HepG2 (cell line): ENCODE data around the gene PSMC1. TPM values are rescaled to one million over a fixed set of nuclear protein-coding genes. Genes with fewer than 3 reads are reported as not detected.

Source experiments
- CBFB ChIP-seq: sonication (generic); formaldehyde crosslinking; IDR thresholded peaks from 2 replicates; pipeline ENCODE4 v1.4.0; 2020; ENCODE audit warnings: missing genetic modification reagents
- FOXC1 ChIP-seq: sonication (generic); formaldehyde crosslinking; IDR thresholded peaks from 2 replicates; pipeline ENCODE4 v1.8.0; 2022; ENCODE audit warnings: mild to moderate bottlenecking, missing genetic modification reagents, borderline replicate concordance
- JUND ChIP-seq: sonication (generic); formaldehyde crosslinking; IDR thresholded peaks from 2 replicates; pipeline ENCODE4 v1.8.0; 2022; ENCODE audit warnings: mild to moderate bottlenecking, missing genetic modification reagents
- KLF16 ChIP-seq, 2 experiments: sonication (generic) in 1 of 2; formaldehyde crosslinking in 1 of 2; IDR thresholded peaks; 2 replicates each; pipeline versions ENCODE4 v1.6.1 to v1.8.0; 2016 to 2023; ENCODE audit warnings: missing genetic modification reagents in 2 of 2, missing compliant biosample characterization in 1 of 2
- MTA3 ChIP-seq: sonication (generic); formaldehyde crosslinking; IDR thresholded peaks from 2 replicates; pipeline ENCODE4 v1.4.0; 2020; ENCODE audit warnings: missing genetic modification reagents
- NFE2L2 ChIP-seq: fragments of 150-350 bp; IDR thresholded peaks from 2 replicates; pipeline ENCODE4 v1.6.1; 2014; ENCODE audit warnings: low read length
- NRL ChIP-seq: sonication (generic); formaldehyde crosslinking; IDR thresholded peaks from 2 replicates; pipeline ENCODE4 v1.5.0; 2020; ENCODE audit warnings: missing genetic modification reagents, mild to moderate bottlenecking, moderate library complexity, borderline replicate concordance
- RARA ChIP-seq: IDR thresholded peaks from 2 replicates; pipeline ENCODE4 v1.6.1; 2016; ENCODE audit warnings: missing genetic modification reagents, missing compliant biosample characterization
- SSRP1 ChIP-seq: IDR thresholded peaks from 2 replicates; pipeline ENCODE4 v1.6.1; 2016; ENCODE audit warnings: control low read depth
- YY1 ChIP-seq: IDR thresholded peaks from 2 replicates; pipeline ENCODE4 v1.6.1; 2011; ENCODE audit warnings: low read length, low read depth, moderate library complexity, mild to moderate bottlenecking; ENCODE audit not compliant: insufficient read depth, insufficient replicate concordance
- ZNF143 ChIP-seq: sonication (generic); formaldehyde crosslinking; IDR thresholded peaks from 2 replicates; pipeline ENCODE4 v1.4.0; 2020; ENCODE audit warnings: missing genetic modification reagents
- ZNF160 ChIP-seq: sonication (generic); formaldehyde crosslinking; IDR thresholded peaks from 2 replicates; pipeline ENCODE4 v1.8.0; 2022; ENCODE audit warnings: mild to moderate bottlenecking, inconsistent platforms, missing genetic modification reagents
- ZNF3 ChIP-seq: IDR thresholded peaks from 2 replicates; pipeline ENCODE4 v1.7.0; 2017; ENCODE audit warnings: inconsistent platforms
- ZNF782 ChIP-seq: sonication (generic); formaldehyde crosslinking; IDR thresholded peaks from 2 replicates; pipeline ENCODE4 v1.4.0; 2020; ENCODE audit warnings: missing genetic modification reagents, mild to moderate bottlenecking, borderline replicate concordance
- polyA plus RNA-seq, 8 experiments: library from polyadenylated mRNA; depleted of rRNA in 3 of 8; stranded (reverse) in 7 of 8; unstranded in 1 of 8; fragments of >200 nt; fragmentation: Illumina TruSeq in 4 of 8; extraction: Trizol in 4 of 8; gene quantifications; 2 replicates each; pipeline versions ENCODE4 v1.2.1 to v1.2.3, GENCODE V29; 2011 to 2016; ENCODE audit warnings: low read depth in 4 of 8, missing spikeins in 1 of 8, mixed read lengths in 1 of 8; ENCODE audit not compliant: insufficient read depth in 1 of 8
- total RNA-seq, 5 experiments: library from RNA; depleted of rRNA; stranded (reverse); fragments of >200 nt; fragmentation: Illumina TruSeq; extraction: Trizol; gene quantifications; 2 replicates each; pipeline ENCODE4 v1.2.3, GENCODE V29; 2016; ENCODE audit warnings: low read depth in 1 of 5
- TF ChIP-seq, protein P1 (sequence below): sonication (generic); formaldehyde crosslinking; IDR thresholded peaks from 2 replicates; pipeline ENCODE4 v1.4.0; 2020; ENCODE audit warnings: missing genetic modification reagents
- TF ChIP-seq, protein P2 (sequence below): IDR thresholded peaks from 2 replicates; pipeline ENCODE4 v1.4.0; 2020; ENCODE audit warnings: mild to moderate bottlenecking, missing genetic modification reagents
- TF ChIP-seq, protein P3 (sequence below): sonication (generic); formaldehyde crosslinking; IDR thresholded peaks from 2 replicates; pipeline ENCODE4 v1.4.0; 2020; ENCODE audit warnings: missing genetic modification reagents
- TF ChIP-seq, protein P4 (sequence below): conservative IDR thresholded peaks from 2 replicates; pipeline ENCODE4 v1.6.1; 2018; ENCODE audit warnings: missing genetic modification reagents

Gene PSMC1
- total and polyA plus RNA-seq, 2 of the 13 experiments (the other 11 are each of a cell fraction or from before 2014, with no cell fraction given): 48.6 to 167 TPM

DNA sequence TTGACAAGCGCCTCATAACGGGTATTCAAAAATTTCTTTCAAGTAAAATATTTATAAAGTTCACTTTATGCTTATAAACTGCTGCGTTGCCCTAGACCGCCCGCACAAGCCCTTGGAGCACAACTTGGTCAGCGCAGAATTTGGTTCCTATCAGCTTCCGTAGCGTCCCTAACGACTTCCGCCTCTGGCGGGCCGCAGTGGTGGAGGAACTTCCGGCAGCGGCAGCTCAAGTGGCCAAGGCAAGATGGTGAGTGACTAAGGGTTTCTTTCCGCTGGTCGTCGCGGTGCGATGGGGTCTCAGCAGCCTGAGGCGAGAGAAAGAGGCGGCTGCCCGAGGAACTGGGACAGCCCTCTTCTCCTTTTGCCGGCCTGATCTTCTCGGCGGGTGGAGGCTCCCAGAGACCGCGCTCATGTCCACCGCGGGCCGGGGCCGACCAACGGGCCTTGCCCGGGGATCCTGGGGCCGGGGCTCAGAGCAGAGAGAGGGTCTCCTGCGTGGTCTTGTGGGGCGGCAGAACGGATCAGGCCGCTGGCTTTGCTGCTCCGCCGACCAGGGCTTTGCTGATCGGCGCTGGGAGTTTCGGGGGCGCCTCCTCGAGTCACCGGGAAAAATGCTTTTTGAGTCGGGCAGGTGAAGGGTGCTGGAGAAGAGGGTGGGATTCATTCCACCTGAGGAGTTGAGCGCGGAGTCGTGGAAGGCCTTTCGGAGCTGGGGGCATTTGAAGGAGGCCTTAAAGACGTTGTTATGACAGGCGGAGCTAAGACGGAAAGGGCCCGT lies at the start of gene PSMC1 (continued):
- TF ChIP-seq, protein P1, sequence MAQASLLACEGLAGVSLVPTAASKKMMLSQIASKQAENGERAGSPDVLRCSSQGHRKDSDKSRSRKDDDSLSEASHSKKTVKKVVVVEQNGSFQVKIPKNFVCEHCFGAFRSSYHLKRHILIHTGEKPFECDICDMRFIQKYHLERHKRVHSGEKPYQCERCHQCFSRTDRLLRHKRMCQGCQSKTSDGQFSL (CRISPR knock-in tag): no peak
- no peak for TF ChIP-seq ZNF782
- TF ChIP-seq, protein P2, sequence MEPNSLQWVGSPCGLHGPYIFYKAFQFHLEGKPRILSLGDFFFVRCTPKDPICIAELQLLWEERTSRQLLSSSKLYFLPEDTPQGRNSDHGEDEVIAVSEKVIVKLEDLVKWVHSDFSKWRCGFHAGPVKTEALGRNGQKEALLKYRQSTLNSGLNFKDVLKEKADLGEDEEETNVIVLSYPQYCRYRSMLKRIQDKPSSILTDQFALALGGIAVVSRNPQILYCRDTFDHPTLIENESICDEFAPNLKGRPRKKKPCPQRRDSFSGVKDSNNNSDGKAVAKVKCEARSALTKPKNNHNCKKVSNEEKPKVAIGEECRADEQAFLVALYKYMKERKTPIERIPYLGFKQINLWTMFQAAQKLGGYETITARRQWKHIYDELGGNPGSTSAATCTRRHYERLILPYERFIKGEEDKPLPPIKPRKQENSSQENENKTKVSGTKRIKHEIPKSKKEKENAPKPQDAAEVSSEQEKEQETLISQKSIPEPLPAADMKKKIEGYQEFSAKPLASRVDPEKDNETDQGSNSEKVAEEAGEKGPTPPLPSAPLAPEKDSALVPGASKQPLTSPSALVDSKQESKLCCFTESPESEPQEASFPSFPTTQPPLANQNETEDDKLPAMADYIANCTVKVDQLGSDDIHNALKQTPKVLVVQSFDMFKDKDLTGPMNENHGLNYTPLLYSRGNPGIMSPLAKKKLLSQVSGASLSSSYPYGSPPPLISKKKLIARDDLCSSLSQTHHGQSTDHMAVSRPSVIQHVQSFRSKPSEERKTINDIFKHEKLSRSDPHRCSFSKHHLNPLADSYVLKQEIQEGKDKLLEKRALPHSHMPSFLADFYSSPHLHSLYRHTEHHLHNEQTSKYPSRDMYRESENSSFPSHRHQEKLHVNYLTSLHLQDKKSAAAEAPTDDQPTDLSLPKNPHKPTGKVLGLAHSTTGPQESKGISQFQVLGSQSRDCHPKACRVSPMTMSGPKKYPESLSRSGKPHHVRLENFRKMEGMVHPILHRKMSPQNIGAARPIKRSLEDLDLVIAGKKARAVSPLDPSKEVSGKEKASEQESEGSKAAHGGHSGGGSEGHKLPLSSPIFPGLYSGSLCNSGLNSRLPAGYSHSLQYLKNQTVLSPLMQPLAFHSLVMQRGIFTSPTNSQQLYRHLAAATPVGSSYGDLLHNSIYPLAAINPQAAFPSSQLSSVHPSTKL (CRISPR knock-in tag): peak; percentile 55
- peak; percentile 79; the same call in 1 of the 2 replicates for TF ChIP-seq NRL (CRISPR knock-in tag)
- no peak for TF ChIP-seq ZNF3 (CRISPR knock-in tag)
- peak; percentile 43; the same call in 1 of the 2 replicates for TF ChIP-seq SSRP1 (CRISPR knock-in tag)
- TF ChIP-seq KLF16 (CRISPR knock-in tag; IDR thresholded peaks at IDR 0.05): peak in 1 of 2 experiments; percentile 84; a peak in 2 of 4 replicates
- TF ChIP-seq RARA (CRISPR knock-in tag): no peak
- TF ChIP-seq FOXC1: peak; percentile 67
- peak; percentile 83 for TF ChIP-seq YY1
- no peak for TF ChIP-seq ZNF143 (CRISPR knock-in tag)
- TF ChIP-seq, protein P3, sequence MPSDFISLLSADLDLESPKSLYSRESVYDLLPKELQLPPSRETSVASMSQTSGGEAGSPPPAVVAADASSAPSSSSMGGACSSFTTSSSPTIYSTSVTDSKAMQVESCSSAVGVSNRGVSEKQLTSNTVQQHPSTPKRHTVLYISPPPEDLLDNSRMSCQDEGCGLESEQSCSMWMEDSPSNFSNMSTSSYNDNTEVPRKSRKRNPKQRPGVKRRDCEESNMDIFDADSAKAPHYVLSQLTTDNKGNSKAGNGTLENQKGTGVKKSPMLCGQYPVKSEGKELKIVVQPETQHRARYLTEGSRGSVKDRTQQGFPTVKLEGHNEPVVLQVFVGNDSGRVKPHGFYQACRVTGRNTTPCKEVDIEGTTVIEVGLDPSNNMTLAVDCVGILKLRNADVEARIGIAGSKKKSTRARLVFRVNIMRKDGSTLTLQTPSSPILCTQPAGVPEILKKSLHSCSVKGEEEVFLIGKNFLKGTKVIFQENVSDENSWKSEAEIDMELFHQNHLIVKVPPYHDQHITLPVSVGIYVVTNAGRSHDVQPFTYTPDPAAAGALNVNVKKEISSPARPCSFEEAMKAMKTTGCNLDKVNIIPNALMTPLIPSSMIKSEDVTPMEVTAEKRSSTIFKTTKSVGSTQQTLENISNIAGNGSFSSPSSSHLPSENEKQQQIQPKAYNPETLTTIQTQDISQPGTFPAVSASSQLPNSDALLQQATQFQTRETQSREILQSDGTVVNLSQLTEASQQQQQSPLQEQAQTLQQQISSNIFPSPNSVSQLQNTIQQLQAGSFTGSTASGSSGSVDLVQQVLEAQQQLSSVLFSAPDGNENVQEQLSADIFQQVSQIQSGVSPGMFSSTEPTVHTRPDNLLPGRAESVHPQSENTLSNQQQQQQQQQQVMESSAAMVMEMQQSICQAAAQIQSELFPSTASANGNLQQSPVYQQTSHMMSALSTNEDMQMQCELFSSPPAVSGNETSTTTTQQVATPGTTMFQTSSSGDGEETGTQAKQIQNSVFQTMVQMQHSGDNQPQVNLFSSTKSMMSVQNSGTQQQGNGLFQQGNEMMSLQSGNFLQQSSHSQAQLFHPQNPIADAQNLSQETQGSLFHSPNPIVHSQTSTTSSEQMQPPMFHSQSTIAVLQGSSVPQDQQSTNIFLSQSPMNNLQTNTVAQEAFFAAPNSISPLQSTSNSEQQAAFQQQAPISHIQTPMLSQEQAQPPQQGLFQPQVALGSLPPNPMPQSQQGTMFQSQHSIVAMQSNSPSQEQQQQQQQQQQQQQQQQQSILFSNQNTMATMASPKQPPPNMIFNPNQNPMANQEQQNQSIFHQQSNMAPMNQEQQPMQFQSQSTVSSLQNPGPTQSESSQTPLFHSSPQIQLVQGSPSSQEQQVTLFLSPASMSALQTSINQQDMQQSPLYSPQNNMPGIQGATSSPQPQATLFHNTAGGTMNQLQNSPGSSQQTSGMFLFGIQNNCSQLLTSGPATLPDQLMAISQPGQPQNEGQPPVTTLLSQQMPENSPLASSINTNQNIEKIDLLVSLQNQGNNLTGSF (CRISPR knock-in tag): 0 out of 2 replicates have a peak, but pooled peaks have one; percentile 35
- TF ChIP-seq MTA3 (CRISPR knock-in tag): no peak
- TF ChIP-seq, protein P4, sequence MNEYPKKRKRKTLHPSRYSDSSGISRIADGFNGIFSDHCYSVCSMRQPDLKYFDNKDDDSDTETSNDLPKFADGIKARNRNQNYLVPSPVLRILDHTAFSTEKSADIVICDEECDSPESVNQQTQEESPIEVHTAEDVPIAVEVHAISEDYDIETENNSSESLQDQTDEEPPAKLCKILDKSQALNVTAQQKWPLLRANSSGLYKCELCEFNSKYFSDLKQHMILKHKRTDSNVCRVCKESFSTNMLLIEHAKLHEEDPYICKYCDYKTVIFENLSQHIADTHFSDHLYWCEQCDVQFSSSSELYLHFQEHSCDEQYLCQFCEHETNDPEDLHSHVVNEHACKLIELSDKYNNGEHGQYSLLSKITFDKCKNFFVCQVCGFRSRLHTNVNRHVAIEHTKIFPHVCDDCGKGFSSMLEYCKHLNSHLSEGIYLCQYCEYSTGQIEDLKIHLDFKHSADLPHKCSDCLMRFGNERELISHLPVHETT: no peak
- TF ChIP-seq CBFB: 0 out of 2 replicates have a peak, but pooled peaks have one; percentile 60
- TF ChIP-seq JUND (CRISPR knock-in tag): no peak; the same call in 1 of the 2 replicates
- no peak for TF ChIP-seq ZNF160
- TF ChIP-seq NFE2L2: peak; percentile 39; the same call in 1 of the 2 replicates
